Activated T-helper 2 cell treated with anti-CD3 and anti-CD28 coated beads, Interferon-gamma antibody, Interleukin-2, Interleukin-4, amounts not matched to agents 10 μg/mL and 5 μg/mL and 100 μg/mL, durations not matched to agents 14 hours and 24 hours and 36 hours (primary cell): ENCODE results near the gene RGS18. TPM values are rescaled to one million over a fixed set of nuclear protein-coding genes. Genes with fewer than 3 reads are reported as not detected.
"Not testable (repeated sequence)": the region's sequence is repeated elsewhere in the genome, so short reads cannot be mapped to it uniquely, and the experiment has no call there.

Source experiments
- DNase-seq: peaks from one replicate; pipeline ENCODE4 v3.0.0; 2021; ENCODE audit warnings: low spot score
- H3K27ac Mint-ChIP-seq: one replicate; pipeline ENCODE4 v1.8.0; 2021; ENCODE audit warnings: mixed read lengths
- H3K27me3 Mint-ChIP-seq: one replicate; pipeline ENCODE4 v1.8.0; 2021; ENCODE audit warnings: low read depth, mixed read lengths
- H3K36me3 Mint-ChIP-seq: one replicate; pipeline ENCODE4 v1.8.0; 2021; ENCODE audit warnings: low read depth, mixed read lengths
- H3K4me1 Mint-ChIP-seq: one replicate; pipeline ENCODE4 v1.8.0; 2021; ENCODE audit warnings: low read depth, mixed read lengths
- H3K4me3 Mint-ChIP-seq: one replicate; pipeline ENCODE4 v1.8.0; 2021; ENCODE audit warnings: low read depth, mild to moderate bottlenecking, moderate library complexity, mixed read lengths
- H3K9me3 Mint-ChIP-seq: one replicate; pipeline ENCODE4 v1.8.0; 2021; ENCODE audit warnings: mixed read lengths
- intact Hi-C: fragments of 100-400 bp; cut with micrococcal nuclease; formaldehyde crosslinking; loops from one replicate; pipeline ENCODE4 v1.15.1; 2023
- total RNA-seq: library from RNA; stranded (reverse); gene quantifications from 2 replicates; pipeline ENCODE4 v1.2.3, GENCODE V29; 2022

The RGS18 gene
- total RNA-seq, 1 donor from 2014 or later: not detected

DNA sequence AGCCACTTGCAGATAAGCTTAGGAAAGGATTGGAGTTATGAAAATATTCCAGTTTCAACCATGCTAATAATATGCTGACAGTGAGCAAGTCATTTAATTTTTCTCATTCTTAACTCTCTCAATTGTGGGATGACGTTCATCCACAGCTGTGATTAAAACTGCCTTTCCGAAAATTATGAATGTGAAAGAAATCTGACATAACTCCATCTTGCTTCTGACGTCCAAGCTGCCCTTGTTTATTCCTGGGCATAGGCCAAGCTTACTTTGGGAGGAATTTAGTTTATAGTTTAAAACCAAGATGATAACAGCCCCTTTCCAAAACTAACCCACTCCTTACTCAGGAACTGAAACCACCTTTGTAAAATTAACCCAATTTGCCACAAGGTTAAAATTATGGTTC, 11.0 kb upstream of the RGS18 start:
- intact Hi-C loops: no loop called here
- Mint-ChIP-seq H3K4me1 (no peaks in the 10 kb centered on the region), H3K9me3 (no peaks in the 10 kb centered on the region), H3K27me3 (no peaks in the 10 kb centered on the region), H3K27ac (no peak overlapping the region), H3K4me3 (no peak overlapping the region), H3K36me3 (no peaks in the 10 kb centered on the region)
- no peak for DNase-seq

DNA sequence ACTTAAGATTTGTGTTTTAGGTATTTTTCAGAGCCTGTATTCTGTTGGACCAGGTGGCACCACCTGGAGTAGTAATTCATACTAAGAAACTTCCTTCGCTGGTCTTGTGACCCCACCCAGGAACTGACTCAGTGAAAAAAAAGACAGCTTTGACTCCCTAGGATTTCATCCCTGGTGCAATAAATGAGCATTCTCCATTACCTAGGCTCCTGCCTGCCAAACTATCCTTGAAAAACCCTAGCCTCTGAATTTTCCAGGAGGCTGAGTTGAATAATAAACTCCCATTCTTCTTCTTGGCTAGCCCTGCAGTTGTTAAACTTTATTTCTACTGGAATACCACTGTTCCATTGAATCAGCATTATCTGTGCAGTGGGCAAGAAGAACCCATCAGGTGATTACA, 10.6 kb upstream of the RGS18 start:
- no peaks in the 10 kb centered on the region for H3K9me3 Mint-ChIP-seq
- no peaks in the 10 kb centered on the region for H3K27me3 Mint-ChIP-seq
- H3K4me1 Mint-ChIP-seq: no peaks in the 10 kb centered on the region
- no peak overlapping the region for H3K4me3 Mint-ChIP-seq
- H3K36me3 Mint-ChIP-seq: no peaks in the 10 kb centered on the region
- no peak overlapping the region for H3K27ac Mint-ChIP-seq
- intact Hi-C loops: no loop called here
- DNase-seq: no peak

DNA sequence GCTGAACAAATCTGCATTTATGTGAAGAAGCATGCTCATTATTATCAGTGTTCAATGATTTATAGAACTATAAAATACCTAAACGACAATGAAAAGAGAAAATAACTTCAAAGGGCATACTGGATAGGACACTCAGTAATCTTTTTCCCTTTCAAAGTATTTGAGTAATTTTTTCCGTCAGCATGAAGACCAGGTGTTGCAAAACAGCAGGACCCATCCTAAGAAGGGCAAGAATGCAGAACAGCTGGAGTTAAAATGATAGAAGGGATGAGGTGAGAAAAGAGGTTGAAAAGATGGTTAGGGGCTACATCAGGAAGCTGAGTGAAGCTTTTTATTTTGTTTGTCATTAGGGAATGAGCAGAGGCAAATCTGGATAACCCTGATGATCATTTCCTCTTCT, 7.1 kb upstream of the RGS18 start:
- no peaks in the 10 kb centered on the region for H3K4me1 Mint-ChIP-seq
- H3K9me3 Mint-ChIP-seq: no peaks in the 10 kb centered on the region
- DNase-seq: no peak

DNA sequence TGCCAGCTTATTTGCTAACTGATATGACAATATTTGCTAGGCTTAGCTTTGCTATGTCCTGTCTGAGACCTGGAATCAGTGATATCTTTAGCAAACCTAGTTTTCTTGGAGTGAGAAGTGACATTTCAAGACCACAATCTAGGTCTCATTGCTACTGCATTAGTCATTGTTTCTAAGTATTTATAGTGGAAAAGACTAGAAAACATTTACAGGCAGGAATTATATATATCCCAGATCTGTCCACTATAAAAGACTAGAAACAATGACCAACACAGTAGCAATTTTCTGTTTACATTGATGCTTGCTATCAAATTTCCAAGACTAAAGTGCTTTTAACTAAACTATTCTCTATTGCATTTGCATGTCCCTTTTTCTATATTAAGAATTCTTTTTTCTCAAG, 5.0 kb upstream of the RGS18 start:
- Mint-ChIP-seq H3K27ac (no peak overlapping the region), H3K36me3 (no peaks in the 10 kb centered on the region), H3K4me1 (no peaks in the 10 kb centered on the region), H3K27me3 (no peaks in the 10 kb centered on the region), H3K9me3 (no peaks in the 10 kb centered on the region), H3K4me3 (no peak overlapping the region)
- intact Hi-C loops: no loop called here
- no peak for DNase-seq

More for the DNA sequence above, 7.1 kb upstream of the RGS18 start:
- Mint-ChIP-seq H3K27ac (no peak overlapping the region), H3K4me3 (no peak overlapping the region), H3K36me3 (no peaks in the 10 kb centered on the region), H3K27me3 (no peaks in the 10 kb centered on the region)
- intact Hi-C loops: no loop called here

DNA sequence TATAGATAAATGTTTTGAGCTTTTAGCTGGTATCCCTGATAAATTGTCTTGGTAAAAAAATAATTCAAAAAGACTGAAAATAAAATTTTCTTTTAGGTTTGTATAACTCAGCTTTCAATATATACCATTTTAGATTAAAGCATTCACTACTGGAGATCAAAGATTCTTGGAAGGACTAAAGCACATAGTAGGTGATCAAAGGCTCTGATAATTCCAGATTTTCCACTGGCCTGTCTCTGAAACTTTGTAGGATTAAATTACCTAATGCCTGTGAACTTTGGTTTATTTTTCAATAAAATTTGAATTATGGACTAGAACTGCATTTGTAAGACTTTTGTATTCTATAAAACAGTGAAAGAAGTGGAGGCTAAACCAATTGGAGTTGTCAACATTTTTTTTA, 1.2 kb upstream of the RGS18 start:
- H3K4me1 Mint-ChIP-seq: peaks cover 6% of the 10 kb centered on the region
- intact Hi-C loops: no loop called here
- H3K36me3 Mint-ChIP-seq: no peaks in the 10 kb centered on the region
- no peak overlapping the region for H3K27ac Mint-ChIP-seq
- no peaks in the 10 kb centered on the region for H3K27me3 Mint-ChIP-seq
- no peaks in the 10 kb centered on the region for H3K9me3 Mint-ChIP-seq
- no peak for DNase-seq
- no peak overlapping the region for H3K4me3 Mint-ChIP-seq

DNA sequence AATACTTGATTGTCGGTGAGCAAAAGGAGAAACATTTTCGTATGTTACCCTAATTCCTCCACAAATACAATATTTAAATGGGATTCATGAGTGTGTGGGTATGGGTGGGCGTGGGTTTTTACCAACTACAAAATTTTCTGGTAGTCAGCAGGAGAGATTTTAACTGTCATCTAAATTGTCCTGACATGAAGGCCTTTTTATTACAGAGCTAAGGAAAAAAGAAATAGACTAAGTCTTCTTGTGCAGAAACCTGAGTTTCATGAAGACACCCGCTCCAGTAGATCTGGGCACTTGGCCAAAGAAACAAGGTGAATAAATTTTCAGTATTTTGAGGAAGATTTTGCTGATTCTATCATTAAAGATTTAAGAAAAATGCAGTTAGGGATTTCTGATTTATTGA, 752 bp downstream of the RGS18 start:
- Mint-ChIP-seq H3K9me3 (no peaks in the 10 kb centered on the region), H3K27me3 (no peaks in the 10 kb centered on the region), H3K4me3 (no peak overlapping the region), H3K36me3 (no peaks in the 10 kb centered on the region), H3K27ac (no peak overlapping the region), H3K4me1 (peaks cover 6% of the 10 kb centered on the region)
- no peak for DNase-seq
- intact Hi-C loops: no loop called here

DNA sequence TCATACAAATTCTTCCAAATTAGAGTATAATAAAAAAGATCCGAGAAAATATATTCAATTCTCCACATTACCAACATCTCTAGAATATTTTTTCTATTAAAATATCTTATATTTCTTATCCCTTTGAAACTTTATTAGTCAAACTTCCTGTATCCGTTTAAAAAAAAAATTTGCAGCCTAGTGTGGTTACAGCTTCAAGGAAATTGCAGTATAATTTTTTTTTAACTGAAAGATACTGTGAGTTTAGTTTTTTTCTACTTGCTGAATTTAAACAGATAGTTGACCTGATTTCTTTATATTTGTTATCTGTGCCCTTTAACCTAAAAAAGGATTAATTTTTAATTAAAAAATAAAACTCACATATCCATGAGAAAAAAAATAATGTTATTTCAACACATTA, 1.5 kb downstream of the RGS18 start:
- Mint-ChIP-seq H3K4me3 (no peak overlapping the region), H3K27ac (no peak overlapping the region), H3K27me3 (no peaks in the 10 kb centered on the region), H3K9me3 (no peaks in the 10 kb centered on the region), H3K4me1 (peaks cover 6% of the 10 kb centered on the region), H3K36me3 (no peaks in the 10 kb centered on the region)
- DNase-seq: no peak
- intact Hi-C loops: no loop called here

DNA sequence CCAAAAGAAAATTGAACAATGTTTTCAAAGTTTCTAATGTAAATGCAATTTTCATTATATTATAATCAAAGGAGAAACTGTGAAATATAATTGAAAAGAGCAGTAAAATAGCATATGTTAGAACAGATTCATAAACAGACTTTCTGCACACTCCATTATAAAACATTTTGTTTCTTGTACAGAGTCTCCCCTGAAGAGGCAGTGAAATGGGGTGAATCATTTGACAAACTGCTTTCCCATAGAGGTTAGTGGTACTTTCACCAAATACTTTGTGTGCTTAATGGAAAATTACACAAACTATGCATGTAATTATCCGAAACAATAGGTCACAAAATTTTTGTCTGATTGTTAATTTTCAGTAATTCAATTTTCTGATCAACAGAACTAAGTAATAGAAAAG, 1.9 kb downstream of the RGS18 start:
- Mint-ChIP-seq H3K36me3 (no peaks in the 10 kb centered on the region), H3K4me3 (no peak overlapping the region), H3K9me3 (peaks cover 1% of the 10 kb centered on the region), H3K27ac (no peak overlapping the region), H3K27me3 (no peaks in the 10 kb centered on the region), H3K4me1 (peaks cover 6% of the 10 kb centered on the region)
- DNase-seq: no peak
- intact Hi-C loops: no loop called here

DNA sequence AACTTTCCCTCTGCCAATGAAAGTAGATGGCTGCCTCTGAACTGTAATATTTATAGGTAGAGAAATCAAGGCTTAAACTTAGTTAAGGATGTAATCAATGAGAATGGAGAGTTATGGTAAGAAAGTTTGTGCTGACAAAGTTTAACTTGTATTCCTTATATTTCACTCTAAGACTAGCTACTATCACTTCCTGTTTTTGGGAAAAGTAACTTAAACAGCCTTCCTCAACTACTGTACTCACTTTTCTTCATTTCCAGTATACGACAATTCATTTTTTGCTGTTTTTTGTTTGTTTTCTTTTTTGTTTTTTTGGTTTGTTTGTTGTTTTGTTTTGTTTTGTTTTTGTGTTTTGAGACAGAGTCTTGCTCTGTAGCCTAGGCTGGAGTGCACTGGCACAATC, 3.7 kb downstream of the RGS18 start:
- intact Hi-C loops: no loop called here
- DNase-seq: no peak
- H3K27me3 Mint-ChIP-seq: no peaks in the 10 kb centered on the region
- no peaks in the 10 kb centered on the region for H3K36me3 Mint-ChIP-seq
- no peak overlapping the region for H3K27ac Mint-ChIP-seq
- H3K4me1 Mint-ChIP-seq: peaks cover 6% of the 10 kb centered on the region
- H3K9me3 Mint-ChIP-seq: peaks cover 4% of the 10 kb centered on the region
- H3K4me3 Mint-ChIP-seq: no peak overlapping the region

DNA sequence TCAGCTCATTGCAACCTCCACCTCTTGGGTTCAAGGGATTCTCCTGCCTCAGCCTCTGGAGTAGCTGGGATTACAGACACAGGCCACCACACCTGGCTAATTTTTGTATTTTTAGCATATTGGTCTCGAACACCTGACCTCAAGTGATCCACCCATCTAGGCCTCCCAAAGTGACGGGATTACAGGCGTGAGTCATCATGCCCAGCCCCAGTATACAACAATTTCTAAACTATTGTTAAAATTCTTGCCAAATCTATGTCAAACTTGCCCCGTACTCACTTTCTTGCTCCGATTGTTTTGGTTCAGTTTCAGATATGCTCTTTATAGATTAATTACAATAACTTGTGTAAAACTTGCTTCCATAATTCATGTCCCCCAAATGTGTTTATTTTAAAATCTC, 4.1 kb downstream of the RGS18 start:
- peaks cover 6% of the 10 kb centered on the region for H3K4me1 Mint-ChIP-seq
- no peak for DNase-seq
- no peaks in the 10 kb centered on the region for H3K27me3 Mint-ChIP-seq
- peaks cover 4% of the 10 kb centered on the region for H3K9me3 Mint-ChIP-seq
- no peak overlapping the region for H3K27ac Mint-ChIP-seq
- H3K36me3 Mint-ChIP-seq: no peaks in the 10 kb centered on the region
- H3K4me3 Mint-ChIP-seq: no peak overlapping the region
- intact Hi-C loops: no loop called here

DNA sequence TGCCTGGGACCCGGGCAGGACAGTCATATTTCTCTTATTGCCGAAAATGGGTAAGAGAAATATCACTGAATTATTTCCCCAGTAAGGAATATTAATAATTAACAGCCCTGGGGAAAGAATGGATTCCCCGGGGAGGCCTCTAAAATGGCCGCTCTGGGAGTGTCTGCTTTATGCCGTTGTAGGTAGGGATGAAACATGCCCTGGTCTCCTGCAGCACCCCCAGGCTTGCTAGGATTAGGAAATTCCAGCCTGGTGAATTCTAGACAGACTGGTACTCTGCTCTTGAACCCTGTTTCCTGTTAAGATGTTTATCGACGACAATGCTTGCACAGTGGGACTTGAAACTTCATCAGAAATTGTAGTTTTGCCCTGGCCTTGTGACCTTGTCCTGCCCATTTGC, 6.7 kb downstream of the RGS18 start:
- H3K27ac Mint-ChIP-seq, intact Hi-C loops, H3K4me1 Mint-ChIP-seq, H3K36me3 Mint-ChIP-seq, H3K9me3 Mint-ChIP-seq, DNase-seq, H3K27me3 Mint-ChIP-seq, H3K4me3 Mint-ChIP-seq: not testable (repeated sequence)

DNA sequence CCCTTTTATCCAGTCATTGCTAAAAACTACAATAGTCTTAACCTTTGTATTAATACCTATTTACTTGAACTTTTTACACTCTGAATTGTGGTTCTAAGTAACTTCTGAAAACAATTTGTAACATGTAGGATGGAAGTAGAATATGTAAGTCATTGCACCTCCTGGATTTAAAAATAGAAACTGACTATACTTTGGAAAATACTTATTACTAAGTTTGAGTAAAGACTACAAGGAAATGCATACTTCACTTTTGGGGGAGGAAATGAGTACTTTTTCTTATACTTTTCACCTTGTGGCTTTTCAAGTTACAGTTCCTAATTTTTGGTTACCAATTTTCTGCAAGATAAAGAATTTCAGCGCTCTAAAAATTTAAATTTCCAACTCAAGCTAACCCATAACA, 8.7 kb downstream of the RGS18 start:
- no peaks in the 10 kb centered on the region for H3K4me1 Mint-ChIP-seq
- no peaks in the 10 kb centered on the region for H3K27me3 Mint-ChIP-seq
- H3K9me3 Mint-ChIP-seq: peaks cover 4% of the 10 kb centered on the region
- H3K36me3 Mint-ChIP-seq: no peaks in the 10 kb centered on the region
- H3K27ac Mint-ChIP-seq: no peak overlapping the region
- no peak overlapping the region for H3K4me3 Mint-ChIP-seq
- intact Hi-C loops: no loop called here
- no peak for DNase-seq

DNA sequence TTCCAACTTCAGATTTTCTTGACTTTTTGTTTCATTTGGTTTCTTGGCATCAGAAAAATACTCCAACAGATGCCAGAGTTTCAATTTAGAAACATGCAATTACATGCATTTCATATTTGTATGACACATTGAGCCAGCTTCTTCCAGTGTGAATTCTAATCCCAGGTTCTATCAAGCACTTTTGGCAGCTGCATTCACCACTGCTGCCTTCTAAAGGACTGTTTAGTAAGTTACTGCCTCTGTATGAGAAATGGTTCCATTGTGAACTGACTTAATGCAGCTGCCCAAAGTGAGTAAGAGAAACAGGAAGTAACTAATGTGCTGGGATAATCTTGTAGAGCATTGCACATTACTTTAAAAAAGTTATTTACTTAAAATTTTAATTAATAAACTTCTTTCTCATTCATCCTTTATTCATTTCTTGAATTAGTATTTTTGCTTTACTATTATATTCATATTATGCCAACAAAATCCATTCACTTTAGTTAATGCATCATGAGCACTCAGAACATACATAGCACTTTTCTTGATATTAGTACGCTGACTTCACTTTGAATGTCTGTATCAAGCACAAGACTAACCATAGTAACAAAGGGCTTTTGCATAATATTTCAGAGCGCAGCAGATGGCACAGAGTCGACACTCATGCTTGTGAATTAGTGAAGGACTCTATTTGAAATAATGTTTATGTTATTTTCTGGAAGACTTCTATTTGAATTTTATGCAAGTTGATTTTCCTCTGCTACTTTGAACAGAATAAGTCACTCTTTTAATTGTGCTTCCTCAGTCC, 9.8 kb downstream of the RGS18 start:
- Mint-ChIP-seq H3K4me3 (no peak overlapping the region), H3K27ac (no peak overlapping the region), H3K36me3 (no peaks in the 10 kb centered on the region), H3K27me3 (no peaks in the 10 kb centered on the region), H3K9me3 (peaks cover 4% of the 10 kb centered on the region), H3K4me1 (no peaks in the 10 kb centered on the region)
- intact Hi-C loops: no loop called here
- DNase-seq: no peak

DNA sequence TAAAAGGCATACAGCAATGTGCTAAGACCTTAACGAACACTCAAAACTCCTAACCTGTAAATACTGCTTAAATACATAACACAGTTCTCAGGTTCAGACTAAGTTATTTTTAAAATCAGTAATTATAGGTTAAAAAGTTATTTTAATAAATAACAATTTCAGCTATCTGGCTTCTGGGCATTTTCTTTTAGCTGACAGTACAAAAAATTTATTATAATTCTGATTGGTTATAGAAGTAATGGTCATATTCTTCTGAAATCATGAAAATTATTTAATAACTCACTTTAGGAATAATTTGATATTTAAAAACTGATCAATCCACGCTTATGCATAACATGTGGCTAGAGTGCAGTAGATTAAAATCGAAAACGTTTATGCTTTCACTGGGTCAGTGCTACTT, 10.7 kb downstream of the RGS18 start:
- Mint-ChIP-seq H3K4me1 (no peaks in the 10 kb centered on the region), H3K4me3 (no peak overlapping the region), H3K36me3 (no peaks in the 10 kb centered on the region)

More for the DNA sequence above, 10.7 kb downstream of the RGS18 start:
- intact Hi-C loops: no loop called here
- H3K27me3 Mint-ChIP-seq: no peaks in the 10 kb centered on the region
- peaks cover 4% of the 10 kb centered on the region for H3K9me3 Mint-ChIP-seq
- no peak overlapping the region for H3K27ac Mint-ChIP-seq
- no peak for DNase-seq
